DLD1 (cell line): ENCODE measurements around the gene IL21R.
"Not testable (repeated sequence)": the region's sequence is repeated elsewhere in the genome, so short reads cannot be mapped to it uniquely, and the experiment has no call there.

Experiments
- in situ Hi-C: cut with HindIII; loops from 2 replicates; pipeline ENCODE4 v1.10.0; 2017; ENCODE audit warnings: low sequenced_read_pairs

IL21R gene

GRCh38 chr16:27373312-27373711, 28.7 kb upstream of the IL21R start:
- in situ Hi-C loops, result loop anchor here (10.0 to 25.0 kb wide), 2 partner anchors 111 to 209 kb away; partner anchors contain the start of gene NSMCE1

DNA sequence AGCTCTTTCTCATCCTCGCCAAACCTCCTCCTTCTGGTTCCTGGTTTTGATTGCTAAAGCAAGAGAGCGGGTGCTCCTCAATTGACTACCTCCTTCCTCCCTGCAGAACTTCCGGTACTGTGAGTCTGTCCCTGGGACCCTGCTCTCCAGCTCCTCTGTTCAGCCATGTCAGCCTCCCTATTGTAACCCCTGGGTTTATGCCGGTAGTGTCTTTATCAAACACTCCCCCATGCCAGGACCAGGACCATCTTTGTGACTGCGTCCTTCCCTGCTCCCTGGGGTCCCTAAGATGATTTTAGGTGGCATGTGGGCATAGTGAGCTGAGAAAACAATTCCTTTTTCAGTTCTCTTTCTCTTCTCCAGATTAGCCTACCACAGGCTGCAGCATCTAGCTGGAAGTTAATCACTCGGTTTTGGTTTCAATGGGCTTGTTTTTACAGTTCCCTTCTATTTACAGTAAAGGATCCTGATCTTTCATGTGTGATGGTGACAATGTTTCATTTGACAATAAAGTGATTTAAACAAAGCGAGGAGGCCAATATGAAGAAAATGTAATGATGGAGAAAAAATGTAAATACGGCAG, 27.7 kb upstream of the IL21R start:
- in situ Hi-C loops, result loop anchor here (10.0 to 25.0 kb wide), 2 partner anchors 112 to 210 kb away; partner anchors contain the start of gene NSMCE1

- in situ Hi-C loops, result loop anchor here (10.0 to 25.0 kb wide), 2 partner anchors 113 to 210 kb away; partner anchors contain the start of gene NSMCE1
Measured at GRCh38 chr16:27374804-27375425, 27.1 kb upstream of the IL21R start.

DNA sequence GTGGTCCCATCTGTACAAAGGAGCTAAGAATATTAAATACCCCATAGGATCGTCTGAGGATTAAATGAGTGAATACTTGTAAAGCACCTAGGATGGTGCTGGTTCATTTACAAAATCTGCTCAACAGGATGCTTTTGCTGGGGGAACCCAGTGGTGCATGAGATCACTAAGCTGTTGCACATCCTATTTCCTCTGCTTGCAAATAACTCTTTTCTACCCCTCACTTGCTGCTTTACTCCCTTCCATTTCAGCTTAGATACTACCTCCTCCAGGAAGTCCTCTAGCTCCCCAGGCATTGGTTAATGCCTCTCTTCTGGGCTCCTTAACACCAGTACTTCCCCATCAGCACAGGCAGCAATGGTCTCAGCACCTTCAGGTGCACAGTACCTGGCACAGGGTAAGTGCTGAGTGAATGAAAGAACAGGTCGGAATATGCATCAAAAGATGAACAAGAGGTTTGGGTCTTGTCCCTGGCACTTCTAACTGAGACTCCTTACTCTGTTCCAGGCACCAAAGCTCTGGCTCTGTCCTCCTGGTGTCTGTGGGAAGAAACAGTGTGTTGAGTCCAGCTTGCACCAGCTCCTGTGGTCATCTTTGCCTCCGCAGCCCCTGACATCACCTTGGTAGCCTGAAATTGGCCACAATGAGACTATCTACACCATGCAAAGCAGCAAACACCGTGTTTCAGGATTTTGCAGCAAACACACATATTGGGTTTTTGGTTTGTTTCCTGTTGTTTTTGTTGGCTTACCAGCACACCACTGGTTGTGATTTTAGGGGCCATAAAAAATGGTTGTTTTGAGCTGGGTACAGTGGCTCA, 24.1 kb upstream of the IL21R start:
- in situ Hi-C loops, result loop anchor here (10.0 kb wide), 1 partner anchor 213 kb away; no protein-coding TSS in a partner anchor

DNA sequence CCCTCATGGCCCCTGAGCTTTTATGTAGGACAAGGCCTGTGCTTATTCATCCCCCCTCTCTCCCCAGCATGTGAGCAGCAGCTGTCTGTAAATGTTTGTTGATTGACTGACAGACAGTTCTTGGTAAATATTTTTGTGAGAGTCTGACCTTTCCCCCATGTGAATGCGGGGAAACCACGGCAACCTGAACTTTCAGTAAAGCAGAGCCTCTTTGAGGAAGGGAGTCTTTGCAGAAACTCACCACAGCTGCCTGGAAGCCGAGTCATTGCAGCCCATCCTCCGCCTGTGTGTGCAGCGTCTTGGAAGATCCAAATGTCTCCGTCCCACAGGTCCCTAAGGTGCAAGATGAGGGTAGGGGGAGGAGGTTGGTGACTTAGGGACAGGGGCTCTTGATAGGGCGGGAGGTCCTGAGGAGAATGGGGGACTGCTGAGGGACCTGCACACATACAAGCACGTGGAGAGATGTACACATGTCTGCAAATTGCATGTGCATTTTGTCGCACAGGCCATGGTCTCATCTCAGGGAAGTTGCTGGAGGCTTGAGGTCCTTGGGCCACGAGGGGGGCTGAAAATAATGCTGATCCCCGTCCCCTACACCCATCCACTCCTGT, 23.0 kb upstream of the IL21R start:
- in situ Hi-C loops, result loop anchor here (10.0 kb wide), 1 partner anchor 214 kb away; no protein-coding TSS in a partner anchor

GRCh38 chr16:27379919-27380318, 22.1 kb upstream of the IL21R start:
- in situ Hi-C loops, result loop anchor here (10.0 kb wide), 1 partner anchor 215 kb away; no protein-coding TSS in a partner anchor

GRCh38 chr16:27381236-27381635, 20.7 kb upstream of the IL21R start:
- in situ Hi-C loops, result no loop called here

DNA sequence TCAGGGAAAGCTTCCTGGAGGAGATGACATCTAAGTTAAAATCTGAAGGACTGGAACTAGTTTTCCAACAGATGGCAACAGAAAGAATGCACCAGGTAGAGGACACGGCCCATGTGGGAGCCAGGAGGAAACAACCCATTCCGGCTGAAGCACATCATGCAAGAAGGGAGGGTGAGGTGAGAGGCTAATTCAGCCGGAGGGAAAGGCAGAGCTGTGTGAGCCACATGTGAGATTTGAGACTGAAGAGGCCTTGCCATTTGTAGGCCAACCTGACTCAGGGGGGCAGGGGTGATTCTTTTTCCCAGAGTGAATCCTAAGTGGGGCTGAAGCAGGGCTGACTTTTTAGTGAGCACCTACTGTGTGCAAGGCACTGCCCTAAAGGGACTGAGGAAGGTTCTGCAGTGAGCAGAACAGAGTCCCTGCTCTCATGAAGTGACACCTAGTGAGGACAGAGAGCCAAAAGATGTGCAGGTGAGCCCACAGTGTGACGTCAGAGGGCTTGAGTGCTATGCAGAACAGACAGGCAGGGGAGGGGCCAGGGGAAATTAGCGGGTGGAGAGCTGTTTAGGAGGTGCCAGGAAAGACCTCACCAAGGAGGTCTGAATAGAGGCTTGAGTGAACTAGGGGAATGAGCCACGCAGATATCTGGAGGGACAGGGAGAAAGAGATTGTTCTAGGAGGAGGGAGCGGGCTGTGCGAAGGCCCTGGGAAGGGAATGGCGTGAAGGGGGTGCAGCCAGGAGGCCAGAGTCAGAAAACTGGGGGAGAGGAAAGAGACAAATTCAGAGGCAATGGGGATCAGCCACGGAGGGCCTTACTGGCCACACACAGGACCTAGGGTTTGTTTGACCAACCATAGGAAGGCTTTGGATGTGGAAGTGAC, 19.8 kb upstream of the IL21R start:
- in situ Hi-C loops, result no loop called here

DNA sequence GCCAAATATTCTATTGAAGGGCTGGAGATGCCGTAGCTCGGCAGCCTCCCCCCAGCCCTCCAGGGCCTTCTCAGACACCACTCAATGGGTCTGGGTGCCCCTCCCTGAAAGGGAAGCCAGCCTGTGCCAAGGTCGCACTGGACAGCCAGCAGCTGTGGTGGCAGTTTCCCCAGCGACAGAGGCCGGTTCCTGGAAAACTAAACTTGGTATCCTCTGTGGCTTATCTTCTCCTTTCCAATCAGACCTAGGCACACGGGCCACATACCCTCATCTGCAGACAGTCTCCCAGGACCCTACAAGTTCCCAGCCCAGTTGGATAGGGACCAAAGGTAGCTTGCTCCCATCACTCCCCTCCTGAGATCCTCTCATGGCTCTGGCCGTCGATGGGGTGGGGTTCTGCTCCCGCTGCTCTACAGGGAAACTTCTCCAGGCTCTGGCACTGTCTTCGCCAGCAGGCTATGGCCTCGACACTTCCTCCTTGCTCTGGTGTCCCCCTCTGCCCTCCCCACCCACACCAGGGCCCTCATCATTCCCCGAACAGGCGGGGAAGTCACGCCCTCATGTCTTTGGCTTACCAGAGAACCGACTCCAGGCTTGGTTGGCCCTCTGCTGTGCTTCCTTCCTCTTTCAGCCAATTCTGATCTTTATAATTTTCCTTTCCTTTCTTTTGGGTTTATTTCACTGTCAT, 18.3 kb upstream of the IL21R start:
- in situ Hi-C loops, result no loop called here

DNA sequence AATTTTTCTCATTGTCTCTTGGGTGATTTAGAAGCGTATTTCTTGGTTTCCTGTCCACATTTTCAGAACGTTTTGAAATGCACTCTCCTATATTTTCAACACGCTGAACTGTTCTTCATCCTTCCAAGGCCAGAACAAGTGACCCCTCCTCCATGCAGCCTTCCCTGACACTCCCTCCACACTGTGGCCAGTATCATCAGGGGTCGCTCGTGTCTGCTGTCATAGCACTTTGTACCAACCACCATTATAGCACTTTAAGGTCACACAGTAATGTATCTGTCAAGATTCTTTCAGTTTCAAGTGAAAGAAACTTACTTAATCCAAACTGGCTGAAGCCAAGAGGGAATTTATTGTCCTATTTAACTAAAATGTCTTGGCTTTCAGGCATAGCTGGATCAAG, 17.5 kb upstream of the IL21R start:
- in situ Hi-C loops, result no loop called here

DNA sequence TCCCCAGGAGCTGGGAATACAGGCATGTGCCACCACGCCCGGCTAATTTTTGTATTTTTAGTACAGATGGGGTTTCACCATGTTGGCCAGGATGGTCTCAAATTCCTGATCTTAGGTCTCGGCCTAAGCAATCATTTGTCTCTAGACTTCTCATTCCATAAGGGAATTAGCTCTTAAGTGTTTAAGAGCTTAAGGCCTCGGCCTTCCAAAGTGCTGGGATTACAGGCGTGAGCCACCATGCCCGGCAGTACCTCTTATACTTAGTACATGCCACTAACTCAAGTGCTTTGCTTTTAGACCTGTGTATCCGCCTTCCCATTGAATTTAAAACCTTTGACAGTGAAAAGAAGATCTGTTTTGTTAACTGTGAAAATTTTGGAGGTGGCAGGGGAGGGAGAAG, 16.6 kb upstream of the IL21R start:
- in situ Hi-C loops, result no loop called here

DNA sequence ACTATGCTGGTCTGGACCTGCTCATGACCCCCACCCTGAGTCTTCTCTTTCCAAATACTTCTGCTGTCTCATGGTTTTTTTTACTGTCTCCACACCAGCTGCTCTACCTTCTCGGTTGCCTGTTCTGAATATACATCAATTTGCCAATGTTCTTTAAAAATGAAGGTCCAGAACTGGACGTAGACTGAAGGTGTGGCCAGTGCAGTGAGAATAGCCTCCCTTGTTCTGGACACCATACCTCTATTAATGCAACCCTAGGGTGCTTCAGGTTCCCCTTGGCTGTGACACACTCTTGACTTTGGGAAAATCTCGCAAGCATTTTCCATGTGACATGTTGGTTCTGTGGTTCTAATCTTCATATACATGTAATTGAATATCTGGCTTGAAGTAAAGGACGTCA, 15.3 kb upstream of the IL21R start:
- in situ Hi-C loops, result no loop called here

DNA sequence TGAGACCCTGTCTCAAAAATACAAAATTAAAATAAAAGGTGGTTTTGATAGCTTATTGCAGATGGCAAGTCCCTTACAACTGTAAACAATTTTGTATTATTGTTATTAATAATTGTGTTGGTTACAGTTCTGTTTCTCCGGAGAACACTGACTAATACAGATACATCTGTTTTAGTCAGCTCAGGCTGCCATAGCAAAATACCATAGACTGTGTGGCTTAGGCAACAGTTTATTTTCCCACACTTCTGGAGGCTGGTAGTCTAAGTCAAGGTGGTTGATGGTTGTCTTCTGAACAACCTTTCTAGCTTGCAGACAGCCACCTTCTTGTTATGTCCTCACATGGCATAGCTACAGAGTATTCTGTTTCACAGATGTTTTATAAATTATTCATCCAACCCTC, 14.2 kb upstream of the IL21R start:
- in situ Hi-C loops, result no loop called here

- in situ Hi-C loops, result no loop called here
Measured at GRCh38 chr16:27389272-27389961, 12.6 kb upstream of the IL21R start.

- in situ Hi-C loops, result no loop called here
Measured at GRCh38 chr16:27390151-27390550, 11.8 kb upstream of the IL21R start.

- in situ Hi-C loops, result no loop called here
Measured at GRCh38 chr16:27392671-27393070, 9.3 kb upstream of the IL21R start.

DNA sequence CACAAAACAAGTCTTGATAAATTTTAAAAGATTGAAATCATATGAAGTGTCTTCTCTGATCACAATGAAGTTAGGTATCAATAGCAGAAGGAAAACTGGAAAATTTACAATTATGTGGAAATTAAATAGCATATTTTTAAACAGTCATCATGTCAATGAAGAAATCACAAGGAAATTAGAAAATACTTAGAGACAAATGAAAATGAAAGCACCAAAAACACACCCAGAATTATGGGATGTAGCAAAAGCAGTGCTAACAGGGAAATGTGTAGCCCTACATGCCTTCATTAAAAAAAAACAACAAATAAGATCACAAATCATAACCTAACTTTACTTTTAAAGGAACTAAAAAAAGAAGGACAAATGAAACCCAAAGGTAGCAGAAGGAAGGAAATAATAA, 7.5 kb upstream of the IL21R start:
- in situ Hi-C loops, result no loop called here

GRCh38 chr16:27398341-27398893, 3.6 kb upstream of the IL21R start:
- in situ Hi-C loops, result not testable (repeated sequence)
